Measurements from ENCODE around the gene DDX1.

DNA sequence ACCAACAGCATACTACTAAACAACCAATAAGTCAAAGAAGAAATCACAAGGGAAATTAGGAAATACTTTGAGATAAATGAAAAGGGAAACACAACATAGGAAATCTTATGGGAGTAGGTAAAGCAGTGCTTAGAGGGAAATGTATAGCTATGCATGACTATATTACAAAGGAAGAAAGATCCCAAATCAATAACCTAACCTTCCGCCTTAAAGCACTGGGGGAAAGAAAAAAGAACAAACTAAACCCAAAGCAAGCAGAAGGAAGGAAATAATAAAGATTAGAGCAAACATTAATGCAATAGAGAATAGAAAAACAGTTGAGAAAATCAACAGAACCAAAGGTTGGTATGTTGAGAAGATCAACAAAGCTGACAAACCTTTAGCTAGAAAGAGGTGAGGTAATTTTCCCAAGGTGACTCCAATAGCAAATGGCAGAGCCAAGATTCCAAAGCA, 49.9 kb downstream of the DDX1 start:
- TF ChIP-seq CTCF (IDR thresholded peaks at IDR 0.05) (no peak), ZFX (IDR thresholded peaks at IDR 0.05; ENCODE audit: borderline replicate concordance) (no peak)
